GM19452 (cell line): ENCODE results near the gene SP100.

Experiments used
- ATAC-seq: cut with Tn5 transposase; IDR thresholded peaks from one replicate; pipeline ENCODE4 v1.9.1; 2021; ENCODE audit not compliant: unreplicated experiment

The SP100 gene

DNA sequence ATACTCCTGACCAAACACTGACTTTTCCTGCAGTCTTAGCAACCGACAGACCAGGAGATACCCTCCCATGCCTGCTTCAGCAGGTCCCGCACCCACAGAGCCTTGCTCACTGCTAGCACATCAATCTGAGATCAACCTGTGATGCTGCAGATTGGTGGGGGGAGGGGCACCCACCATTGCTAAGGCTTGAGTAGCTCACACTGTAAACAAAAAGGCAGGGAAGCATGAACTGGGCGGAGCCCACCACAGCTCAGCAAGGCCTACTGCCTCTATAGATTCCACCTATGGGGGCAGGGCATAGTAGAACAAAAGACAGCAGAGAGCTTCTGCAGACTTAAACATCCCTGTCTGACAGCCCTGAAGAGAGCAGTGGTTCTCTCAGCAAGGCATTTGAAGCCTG, 109.7 kb downstream of the SP100 start:
- no peak for ATAC-seq

DNA sequence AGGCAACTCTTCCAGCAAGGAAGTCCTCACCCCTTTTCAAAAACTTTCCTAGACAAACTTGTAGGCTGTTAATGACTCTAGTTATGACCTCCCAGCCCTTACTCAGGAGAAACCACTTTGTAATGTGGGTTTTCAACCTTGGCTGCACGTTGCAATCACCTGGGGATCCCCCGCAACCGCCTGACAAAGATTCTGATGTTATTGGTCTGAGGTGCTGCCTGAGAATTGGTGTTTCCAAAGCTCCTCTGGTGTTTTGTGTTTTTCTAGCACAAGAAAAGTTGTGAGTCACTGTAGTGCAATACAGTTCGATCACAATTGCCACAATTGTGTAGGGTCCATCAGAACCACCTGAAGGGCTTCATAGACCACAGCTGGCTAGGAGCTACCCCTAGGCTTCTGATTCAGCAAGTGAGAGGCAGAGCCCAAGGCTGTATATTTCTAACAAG, 121.6 kb downstream of the SP100 start:
- peak; percentile 66 for ATAC-seq

DNA sequence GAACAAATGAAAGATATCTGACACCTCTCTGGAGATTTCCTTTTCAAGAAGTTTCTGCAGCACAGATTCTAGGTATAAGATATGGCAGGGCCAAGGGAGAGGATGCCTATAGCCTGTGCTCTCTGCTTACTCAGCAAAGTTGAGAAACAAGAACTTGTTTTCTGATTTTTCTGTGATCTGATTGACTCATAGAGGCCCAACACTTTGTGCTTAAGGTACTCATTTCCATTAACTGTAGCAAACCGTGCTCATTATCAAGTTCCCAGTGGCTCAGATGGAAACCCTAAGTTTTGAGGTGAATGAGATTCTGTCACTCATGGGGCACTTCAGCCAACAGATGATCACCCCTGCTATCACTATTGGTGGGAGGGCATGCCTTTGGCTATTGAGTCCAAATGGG, 124.3 kb downstream of the SP100 start:
- no peak for ATAC-seq

DNA sequence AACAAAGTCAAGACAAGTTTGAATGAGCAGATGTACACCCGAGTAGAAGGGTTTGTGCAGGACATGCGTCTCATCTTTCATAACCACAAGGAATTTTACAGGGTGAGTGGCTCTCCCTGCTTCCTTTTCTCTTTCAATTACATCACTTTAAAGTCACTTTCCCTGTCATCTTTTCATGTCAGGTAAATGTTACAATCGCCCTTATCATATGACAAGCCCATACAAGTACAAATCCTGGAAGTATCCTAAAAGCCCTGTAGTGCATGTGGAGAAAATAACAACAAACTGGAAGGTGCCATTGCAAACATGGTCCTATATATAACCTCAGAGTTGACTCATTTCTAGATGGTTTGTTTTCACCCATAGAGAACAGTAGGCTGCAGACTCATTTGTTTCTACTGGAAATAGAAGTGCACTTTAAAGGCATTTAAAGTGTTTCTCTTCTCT, 126.0 kb downstream of the SP100 start:
- peak; percentile 66 for ATAC-seq

DNA sequence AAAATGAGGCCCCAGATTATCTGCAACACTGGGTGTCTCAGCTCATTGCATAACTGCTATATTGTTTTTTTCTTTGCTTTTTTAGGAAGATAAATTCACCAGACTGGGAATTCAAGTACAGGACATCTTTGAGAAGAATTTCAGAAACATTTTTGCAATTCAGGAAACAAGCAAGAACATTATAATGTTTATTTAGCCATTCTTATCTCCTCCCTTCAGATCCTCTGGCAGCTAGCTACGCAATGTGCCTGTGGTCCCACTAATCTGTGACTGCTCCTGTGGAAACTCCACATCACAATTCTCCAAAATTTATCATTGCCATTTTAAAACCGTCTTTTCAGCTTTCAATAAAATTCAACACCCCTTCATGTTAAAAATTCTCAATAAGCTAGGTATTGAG, 126.8 kb downstream of the SP100 start:
- no peak for ATAC-seq

DNA sequence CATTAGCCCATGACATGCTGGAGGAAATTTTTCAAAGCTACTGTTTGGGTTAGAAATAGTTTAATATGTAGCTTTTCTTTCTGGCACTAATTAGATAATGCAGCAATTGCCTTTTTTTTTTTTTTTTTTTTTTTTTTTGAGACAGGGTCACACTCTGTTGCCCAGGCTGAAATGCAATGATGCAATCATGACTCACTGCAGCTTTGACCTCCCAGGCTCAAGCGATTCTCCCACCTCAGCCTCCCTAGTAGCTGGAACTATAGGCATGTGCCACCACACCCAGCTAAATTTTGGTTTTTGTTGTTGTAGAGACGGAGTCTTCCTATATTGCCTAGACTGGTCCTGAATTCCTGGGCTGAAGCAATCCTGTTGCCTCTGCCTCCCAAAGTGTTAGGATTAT, 136.2 kb downstream of the SP100 start:
- ATAC-seq, result no peak

DNA sequence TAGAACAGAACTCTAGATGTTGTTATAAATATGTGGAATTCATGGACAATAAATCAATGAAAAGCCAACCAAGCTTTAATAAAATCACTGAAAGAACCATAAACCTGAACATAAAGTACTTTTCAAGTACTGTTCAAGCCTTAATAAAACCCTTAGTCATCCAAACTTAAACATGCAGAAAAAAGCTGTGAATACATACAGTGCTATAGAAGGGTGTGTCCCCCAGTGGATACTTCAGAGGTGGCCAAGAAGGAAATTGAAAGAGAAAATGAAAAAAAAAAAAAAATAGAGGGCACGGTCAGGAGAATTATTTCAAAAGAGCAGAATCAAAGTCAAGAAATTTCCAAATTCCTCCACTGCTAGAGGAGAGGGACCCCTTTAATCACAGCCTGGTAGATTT, 141.1 kb downstream of the SP100 start:
- no peak for ATAC-seq

DNA sequence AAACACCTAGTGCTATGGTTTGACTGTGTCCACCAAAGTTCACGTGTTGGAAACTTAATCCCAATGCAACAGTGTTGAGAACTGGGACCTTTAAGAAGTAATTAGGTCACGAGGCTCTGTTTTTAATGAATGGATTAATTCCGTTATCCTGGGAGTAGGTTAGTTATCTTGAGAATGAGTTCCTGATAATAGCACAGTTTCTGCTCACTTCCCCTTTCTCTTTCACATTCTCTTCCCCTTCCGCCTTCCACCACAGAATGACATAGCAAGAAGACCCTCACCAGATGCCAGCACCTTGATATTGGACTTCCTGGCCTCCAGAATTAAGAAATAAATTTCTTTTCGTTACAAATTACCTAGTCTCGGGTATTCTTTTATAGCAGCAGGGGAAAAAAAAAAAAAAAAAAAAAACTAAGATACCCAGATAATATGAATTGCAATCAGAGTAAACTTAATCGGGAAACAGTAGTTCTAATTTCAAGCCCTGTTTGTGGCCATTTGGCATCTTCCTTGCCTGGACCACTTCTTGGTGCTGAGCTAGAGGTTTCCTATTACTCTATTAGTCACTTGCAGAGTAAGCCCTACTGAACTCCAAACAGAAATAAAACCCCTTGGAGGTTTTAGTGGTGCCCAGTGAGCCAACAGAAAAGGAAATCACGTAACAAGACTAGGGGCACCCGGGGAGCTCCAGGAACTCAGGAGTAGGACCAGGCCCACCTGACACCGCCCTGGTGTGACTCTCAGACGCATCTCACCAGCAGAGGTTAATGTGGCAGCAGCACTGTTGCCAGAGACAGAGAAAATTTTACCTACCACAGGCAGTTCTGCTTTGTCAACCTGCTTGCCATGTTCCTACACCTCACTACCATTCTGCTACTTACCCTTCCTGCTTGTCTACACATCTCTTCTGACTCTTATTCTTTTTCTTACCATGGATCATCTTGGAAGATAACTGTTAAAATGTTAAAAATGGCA, 149.1 kb downstream of the SP100 start:
- no peak for ATAC-seq

DNA sequence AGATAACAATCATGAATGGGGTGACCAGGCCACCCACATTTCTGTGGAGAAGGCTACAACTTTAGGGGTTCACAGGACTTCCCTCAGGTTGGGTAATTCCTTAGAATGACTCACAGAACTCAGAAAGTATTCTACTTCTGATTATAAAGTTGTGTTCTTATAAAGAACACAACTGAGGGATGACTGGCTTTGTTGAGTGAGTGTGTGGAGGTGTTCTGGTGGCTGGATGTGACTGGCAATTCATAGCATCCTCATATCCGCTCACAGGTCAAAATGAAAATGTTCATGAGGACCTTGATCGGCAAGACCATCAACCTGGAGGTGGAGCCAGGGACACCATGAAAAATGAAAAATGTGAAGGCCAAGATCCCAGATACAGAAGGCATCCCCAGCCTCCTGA, 153.3 kb downstream of the SP100 start:
- no peak for ATAC-seq

DNA sequence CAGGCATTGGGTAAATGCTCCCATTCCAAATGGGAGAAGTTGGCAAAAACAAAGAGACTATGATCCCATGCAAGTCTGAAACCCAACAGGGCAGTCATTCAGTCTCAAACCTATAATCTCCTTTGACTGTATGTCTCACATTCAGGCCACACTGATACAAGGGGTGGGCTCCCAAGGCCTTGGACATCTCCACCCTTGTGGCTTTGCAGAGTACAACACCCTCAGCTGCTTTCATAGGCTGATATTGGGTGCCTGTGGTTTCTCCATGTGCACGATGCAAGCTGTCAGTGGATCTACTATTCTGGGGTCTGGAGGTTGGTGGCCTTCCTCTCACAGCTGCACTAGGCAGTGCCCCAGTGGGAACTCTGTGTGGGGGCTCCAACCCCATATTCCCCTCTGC, 155.0 kb downstream of the SP100 start:
- no peak for ATAC-seq

DNA sequence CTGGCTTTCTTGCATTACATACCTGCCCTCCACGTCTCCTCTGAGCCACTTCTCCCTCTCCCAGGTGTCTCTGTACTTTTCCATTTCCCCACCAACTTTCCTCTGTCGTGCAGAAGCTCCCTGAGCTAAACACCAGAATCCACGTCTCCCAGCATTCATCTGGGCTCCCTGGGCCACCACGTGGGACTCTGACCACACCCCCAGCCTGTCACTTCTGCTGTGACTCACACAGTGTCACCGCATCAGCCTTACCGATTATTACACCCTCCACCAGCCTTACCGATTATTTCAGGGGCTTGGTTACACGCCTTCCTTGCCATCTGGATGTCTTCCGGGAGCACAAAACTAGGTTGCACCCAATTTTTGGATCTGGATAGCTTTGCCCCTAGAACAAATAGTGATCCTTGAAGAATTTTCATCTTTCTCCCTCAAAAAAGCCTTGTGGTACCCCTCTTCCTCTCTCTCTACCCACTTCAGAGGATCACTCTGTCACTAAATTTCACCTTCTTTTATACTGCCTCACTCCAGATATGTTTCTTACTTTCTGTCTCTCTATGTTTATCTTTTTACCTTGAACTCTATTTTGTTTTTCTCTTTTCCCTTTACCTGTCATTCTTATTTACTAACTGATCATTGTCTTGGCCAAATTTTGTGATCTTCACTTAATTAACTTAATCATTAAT, 159.8 kb downstream of the SP100 start:
- ATAC-seq, result no peak

DNA sequence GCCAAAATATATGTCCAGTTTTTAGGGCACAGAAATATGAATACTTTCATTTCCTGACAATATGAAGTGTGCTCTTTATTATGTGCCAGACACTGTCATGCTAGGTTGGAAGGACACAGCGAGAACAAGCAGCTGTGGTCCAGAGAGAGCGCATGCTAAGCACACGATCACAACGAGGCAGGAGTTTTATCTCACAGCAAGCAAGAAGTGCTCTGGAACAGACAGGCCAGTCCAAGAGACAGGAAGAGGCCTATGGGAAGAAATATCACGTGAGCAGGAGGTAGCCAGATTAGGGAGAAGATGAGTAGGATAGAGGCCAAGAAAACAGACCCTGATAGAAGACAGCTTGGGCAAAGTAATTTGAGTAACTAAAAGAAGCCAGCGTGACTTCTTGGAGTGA, 161.1 kb downstream of the SP100 start:
- no peak for ATAC-seq

DNA sequence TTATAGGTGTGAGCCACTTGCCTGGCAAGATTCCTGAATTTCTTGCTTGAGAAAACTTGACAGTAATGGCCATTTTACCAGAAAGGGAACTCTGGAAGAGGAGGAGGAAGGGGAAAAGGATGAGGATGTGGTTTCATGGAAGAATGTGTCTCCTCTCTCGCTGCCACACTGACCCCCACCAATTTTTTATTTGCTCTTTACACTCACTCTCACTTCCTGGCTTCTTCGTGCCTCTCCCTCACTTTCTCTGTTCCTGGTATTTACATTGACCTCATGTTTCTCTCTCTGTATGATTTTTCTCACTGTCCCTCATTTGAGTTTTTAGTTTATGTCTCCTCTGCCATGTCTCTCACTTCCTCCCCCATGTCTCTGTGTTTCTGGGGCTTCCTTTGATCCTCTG, 162.1 kb downstream of the SP100 start:
- no peak for ATAC-seq

DNA sequence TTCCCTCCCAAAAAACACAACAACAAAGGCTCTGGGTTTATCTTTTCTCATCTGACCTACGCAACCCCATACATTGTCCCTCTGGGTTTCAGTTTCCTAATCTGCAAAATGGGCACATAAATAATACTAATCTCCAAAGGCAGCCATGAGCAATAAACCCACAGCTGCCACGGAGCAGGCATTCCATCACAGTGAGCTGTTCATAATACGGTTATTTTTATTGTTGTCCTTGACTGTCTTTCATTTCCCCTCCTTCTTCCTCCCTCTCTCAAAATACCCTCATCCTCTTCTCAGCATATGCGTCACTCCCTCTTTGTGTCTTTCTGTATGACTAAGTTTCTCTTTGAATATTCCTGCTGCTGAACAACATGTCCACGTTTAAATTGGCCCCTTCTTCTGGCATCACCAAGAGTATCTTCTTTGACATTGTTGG, 166.9 kb downstream of the SP100 start:
- no peak for ATAC-seq

DNA sequence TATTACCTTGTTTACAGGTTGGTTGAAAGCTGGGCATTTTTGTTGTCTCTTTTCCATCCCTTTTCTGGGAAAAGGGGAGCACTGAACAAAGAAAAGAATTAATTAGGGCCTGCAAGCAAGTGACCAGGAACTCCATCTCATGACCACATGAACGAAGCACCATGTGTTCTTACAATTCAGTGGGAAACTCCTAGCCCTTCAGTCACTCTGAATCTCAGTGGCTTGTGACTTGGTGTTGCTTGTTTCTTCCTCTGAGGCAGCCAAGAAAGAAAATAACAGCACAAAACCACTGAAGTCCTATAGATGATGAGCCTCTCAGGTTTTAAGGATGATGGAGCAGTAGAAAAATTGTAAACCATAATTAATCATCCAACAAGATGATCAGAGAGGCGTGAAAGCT, 167.6 kb downstream of the SP100 start:
- ATAC-seq, result no peak

DNA sequence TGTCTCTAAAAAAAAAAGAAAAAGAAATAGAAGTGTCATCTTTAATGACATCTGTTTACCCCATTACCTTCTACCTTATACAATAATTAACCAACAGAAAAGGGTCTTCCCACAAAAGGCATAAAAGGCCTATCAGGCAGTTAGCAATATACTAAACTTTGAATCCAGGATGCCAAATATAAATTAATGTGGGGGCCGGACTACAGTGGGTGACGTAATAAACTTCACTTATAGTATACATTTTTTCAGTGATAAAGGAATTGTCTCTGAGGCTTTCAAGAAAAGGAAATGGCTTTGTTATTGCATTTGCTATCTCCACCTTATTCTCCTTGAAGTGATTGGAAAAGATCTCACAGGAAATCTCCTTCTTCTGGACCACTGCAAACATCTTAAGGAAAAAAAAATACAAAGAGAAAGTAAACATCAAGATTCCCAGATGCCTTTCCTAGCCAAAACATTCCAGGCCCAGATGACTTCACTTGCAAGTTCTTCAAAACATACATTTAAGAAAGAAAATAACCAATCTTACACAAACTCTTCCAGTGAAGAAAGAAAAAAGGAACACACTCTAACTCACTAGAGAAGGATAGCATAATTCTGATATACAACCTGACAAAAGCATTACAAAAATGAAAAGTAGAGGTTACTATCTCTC, 170.5 kb downstream of the SP100 start:
- no peak for ATAC-seq

DNA sequence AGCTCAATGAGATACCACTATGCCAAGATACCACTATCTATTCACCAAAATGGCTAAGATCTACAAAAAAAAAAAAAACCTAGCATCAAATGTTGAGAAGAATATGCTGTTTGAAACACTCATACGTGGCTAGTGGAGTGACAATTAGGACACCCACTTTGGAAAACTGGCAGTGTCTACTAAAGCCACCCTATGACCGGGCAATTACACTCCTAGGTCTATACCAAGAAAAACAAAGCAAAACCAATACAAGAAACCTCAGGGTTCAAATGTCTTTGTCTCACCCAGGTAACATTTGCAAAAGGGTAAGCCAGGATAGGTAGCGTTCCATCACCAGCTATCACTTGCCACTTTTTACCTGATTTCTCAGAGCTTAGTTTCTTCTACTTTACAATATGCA, 173.0 kb downstream of the SP100 start:
- no peak for ATAC-seq

DNA sequence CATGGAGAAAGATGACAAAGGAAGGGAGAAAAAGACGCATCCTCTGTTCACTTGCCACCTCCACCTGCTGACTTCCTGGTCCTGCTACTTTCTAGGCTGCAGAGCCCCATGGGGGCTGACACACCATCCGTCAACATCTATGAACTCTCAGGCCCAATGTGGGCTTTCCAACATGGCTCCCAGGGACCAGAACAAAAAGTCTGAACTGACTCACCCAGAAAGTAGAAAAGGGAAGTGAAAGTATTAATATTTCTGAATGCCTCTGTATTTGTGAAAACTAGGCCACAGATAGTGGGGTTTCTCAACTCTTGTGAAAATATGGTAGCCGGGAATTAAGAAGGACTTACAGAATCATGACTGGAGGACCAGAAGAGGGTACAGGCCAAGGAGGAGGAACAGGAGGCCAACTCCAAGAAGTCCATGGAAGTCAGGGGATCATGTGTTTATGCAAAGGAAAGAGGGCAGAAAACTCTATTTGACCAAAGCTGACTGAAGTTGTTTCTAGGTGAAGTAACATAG, 173.6 kb downstream of the SP100 start:
- ATAC-seq, result peak; percentile 97

DNA sequence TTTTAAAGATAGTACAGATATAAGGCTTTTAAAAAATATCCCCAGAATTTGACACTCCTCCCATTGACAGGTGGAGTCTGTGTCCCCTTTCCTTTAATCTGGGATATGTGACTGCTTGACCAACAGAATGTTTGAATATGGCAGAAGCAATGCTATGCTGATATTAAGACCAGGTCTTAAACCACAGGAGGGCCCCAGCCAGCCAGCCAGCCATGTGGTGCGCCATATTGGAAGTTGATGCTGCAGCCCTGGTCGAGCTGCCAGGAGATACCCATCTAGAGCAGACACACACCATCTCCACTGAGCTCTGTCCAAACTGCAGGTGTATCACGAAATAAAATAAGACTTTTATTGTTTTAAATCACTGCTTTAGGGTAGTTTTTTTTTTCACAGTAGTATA, 174.3 kb downstream of the SP100 start:
- no peak for ATAC-seq

DNA sequence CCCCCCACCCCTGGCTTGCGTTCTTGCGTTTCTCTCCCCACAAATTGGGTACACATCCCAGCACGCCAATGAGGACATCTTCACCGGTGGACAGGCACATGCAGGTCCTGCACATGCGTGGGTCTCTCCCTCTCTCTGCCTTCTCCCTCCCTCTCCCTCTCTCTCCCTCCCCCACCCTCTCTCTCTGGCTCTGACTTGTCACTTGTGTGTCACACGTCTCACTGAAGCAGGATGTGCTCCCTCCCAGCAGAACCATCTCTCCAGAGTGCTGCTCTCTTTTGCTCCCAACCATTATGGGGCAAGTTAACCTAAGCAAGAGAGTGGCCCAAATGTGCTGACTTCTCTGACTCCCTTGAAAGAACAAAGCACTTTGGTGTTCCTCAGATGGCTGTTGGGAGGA, 175.8 kb downstream of the SP100 start:
- ATAC-seq, result no peak

DNA sequence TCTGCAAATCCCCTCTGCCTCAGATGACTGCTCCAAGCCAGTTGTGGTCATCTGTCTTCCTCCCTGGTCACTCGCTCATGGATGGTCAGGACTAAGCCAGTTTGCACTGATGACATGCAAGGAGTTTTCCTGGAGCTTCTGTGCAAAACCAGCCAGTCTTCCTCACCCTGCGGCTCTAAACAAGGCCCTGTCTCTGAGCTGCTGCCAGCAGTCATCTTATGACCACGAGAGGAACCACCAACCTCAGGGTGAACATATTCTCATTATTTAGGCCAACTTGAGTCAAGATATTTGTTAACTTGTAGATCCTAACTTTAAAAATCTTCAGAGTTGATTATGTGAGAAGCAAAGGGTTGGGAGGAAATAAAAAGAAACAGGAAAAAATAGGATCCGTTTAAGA, 176.8 kb downstream of the SP100 start:
- ATAC-seq, result no peak
